SHP77 (cell line): ENCODE data around the gene MAGEC3.

Experiments
- DNase-seq, 2 experiments: peaks; one replicate each; lab custom pipeline; 2025; lab: John Stamatoyannopoulos, UW

Gene MAGEC3

GRCh38 chrX:141947350-141947749 is 109.2 kb downstream of the MAGEC3 start:
- DNase-seq: no peak
